Naive thymus-derived CD4-positive, alpha-beta T cell (primary cell): ENCODE results near the gene UVRAG. TPM values are rescaled to one million over a fixed set of nuclear protein-coding genes. Genes with fewer than 3 reads are reported as not detected.

Source experiments
- ATAC-seq: fragments of 150-1000 bp; cut with Tn5 transposase; 2 replicates; pipeline ENCODE4 v1.10.0; 2021; ENCODE audit warnings: mild to moderate bottlenecking, moderate library complexity
- CTCF ChIA-PET: fragments of 350-600 bp; sonication (Branson Sonifier 250); formaldehyde crosslinking; loops from one replicate; lab custom pipeline; 2021; ENCODE audit warnings: antibody characterized with exemption; lab: Charles Lee
- POLR2A ChIA-PET: fragments of 350-600 bp; sonication (Branson Sonifier 250); formaldehyde crosslinking; loops from one replicate; lab custom pipeline; 2021; ENCODE audit warnings: antibody characterized with exemption, inconsistent platforms; lab: Charles Lee
- DNase-seq, 9 donors: peaks; one replicate each; pipeline versions ENCODE4 v3.0.0 to v3.0.0-alpha.2; 2020 to 2022; ENCODE audit warnings: mixed read lengths in 1 of 9
- H3K27ac ChIP-seq: one replicate; pipeline ENCODE4 v1.7.0; 2013; ENCODE audit warnings: mild to moderate bottlenecking, low read depth, low read length, moderate library complexity
- H3K27me3 ChIP-seq, 2 donors: one replicate each; pipeline ENCODE4 v1.7.0; 2013; ENCODE audit warnings: low read length in 2 of 2, mild to moderate bottlenecking in 2 of 2, moderate library complexity in 2 of 2; ENCODE audit not compliant: control insufficient read depth in 2 of 2, insufficient read depth in 2 of 2
- H3K36me3 ChIP-seq, 3 experiments: 1 replicate in 2 of 3; 2 replicates in 1 of 3; pipeline ENCODE4 v1.7.0; 2013; ENCODE audit warnings: low read length in 3 of 3, mild to moderate bottlenecking in 3 of 3, moderate library complexity in 1 of 3; ENCODE audit not compliant: insufficient read depth in 3 of 3, control insufficient read depth in 2 of 3
- H3K4me1 ChIP-seq, 2 donors: one replicate each; pipeline ENCODE4 v1.7.0; 2013; ENCODE audit warnings: low read length in 2 of 2, mild to moderate bottlenecking in 2 of 2, moderate library complexity in 1 of 2; ENCODE audit not compliant: control insufficient read depth in 2 of 2, insufficient read depth in 2 of 2
- H3K4me3 ChIP-seq: 2 replicates; pipeline ENCODE4 v1.7.0; 2013; ENCODE audit warnings: mild to moderate bottlenecking, low read length
- H3K9me3 ChIP-seq, 3 experiments: 1 replicate in 2 of 3; 2 replicates in 1 of 3; pipeline ENCODE4 v1.7.0; 2013; ENCODE audit warnings: low read length in 3 of 3; ENCODE audit not compliant: control insufficient read depth in 2 of 3
- H3K27ac Mint-ChIP-seq, 9 donors: one replicate each; pipeline ENCODE4 v1.8.0; 2020 to 2022; ENCODE audit warnings: mixed read lengths in 9 of 9, mild to moderate bottlenecking in 8 of 9, moderate library complexity in 5 of 9, inconsistent platforms in 2 of 9
- H3K27me3 Mint-ChIP-seq, 5 donors: one replicate each; pipeline ENCODE4 v1.8.0; 2021 to 2022; ENCODE audit warnings: mixed read lengths in 5 of 5, mild to moderate bottlenecking in 1 of 5
- H3K36me3 Mint-ChIP-seq, 5 donors: one replicate each; pipeline ENCODE4 v1.8.0; 2020 to 2022; ENCODE audit warnings: mixed read lengths in 5 of 5, mild to moderate bottlenecking in 3 of 5, inconsistent platforms in 1 of 5
- H3K4me1 Mint-ChIP-seq, 7 donors: one replicate each; pipeline ENCODE4 v1.8.0; 2020 to 2022; ENCODE audit warnings: mixed read lengths in 7 of 7, mild to moderate bottlenecking in 3 of 7, inconsistent platforms in 1 of 7
- H3K4me3 Mint-ChIP-seq, 10 donors: one replicate each; pipeline ENCODE4 v1.8.0; 2020 to 2022; ENCODE audit warnings: mild to moderate bottlenecking in 10 of 10, mixed read lengths in 10 of 10, moderate library complexity in 6 of 10, inconsistent platforms in 2 of 10
- H3K9me3 Mint-ChIP-seq, 11 donors: one replicate each; pipeline ENCODE4 v1.8.0; 2020 to 2022; ENCODE audit warnings: mixed read lengths in 11 of 11, mild to moderate bottlenecking in 4 of 11, inconsistent platforms in 1 of 11, moderate library complexity in 1 of 11
- intact Hi-C, 2 donors: fragments of 100-400 bp; cut with micrococcal nuclease; formaldehyde crosslinking; loops; one replicate each; pipeline ENCODE4 v1.15.1; 2023
- polyA plus RNA-seq, 2 donors: library from polyadenylated mRNA; unstranded; fragments of 300-500 nt; fragmentation: Illumina TruSeq; gene quantifications; one replicate each; pipeline ENCODE4 v1.2.3, GENCODE V29; 2021
- total RNA-seq, 6 experiments: library from RNA in 5 of 6; stranded (reverse) in 5 of 6; gene quantifications; 1 replicate in 5 of 6; 2 replicates in 1 of 6; pipeline ENCODE4 v1.2.3 and lab custom pipeline; 2021 to 2026

The UVRAG gene
- total and polyA plus RNA-seq, 7 experiments from 2014 or later, result 12.3 to 46.1 (median 24.6) TPM

GRCh38 chr11:76143274-76143673 lies 328.3 kb downstream of the UVRAG start:
- no peak overlapping the region for H3K27ac ChIP-seq
- no peaks in the 10 kb centered on the region for H3K27me3 Mint-ChIP-seq
- no peaks in the 10 kb centered on the region for H3K4me1 ChIP-seq
- no peaks in the 10 kb centered on the region for H3K9me3 ChIP-seq
- POLR2A ChIA-PET, result no interaction called here
- H3K36me3 Mint-ChIP-seq, result peaks cover 2 to 26% (median 3%) of the 10 kb centered on the region in 5 donors
- ATAC-seq (no peak), DNase-seq (no peak)
- peaks cover 0 to 2% (median 0%) of the 10 kb centered on the region in 7 donors for H3K4me1 Mint-ChIP-seq
- H3K4me3 Mint-ChIP-seq, result no peak overlapping the region
- H3K36me3 ChIP-seq, result peaks cover 0 to 21% (median 0%) of the 10 kb centered on the region in 3 experiments
- no peak overlapping the region for H3K4me3 ChIP-seq
- CTCF ChIA-PET, result interaction anchor here (1.0 to 1.2 kb wide), 2 partner anchors 9 kb away, joined by 3 to 7 read pairs; no protein-coding TSS in a partner anchor
- H3K27ac Mint-ChIP-seq, result no peak overlapping the region
- intact Hi-C loops, result no loop called here
- no peaks in the 10 kb centered on the region for H3K27me3 ChIP-seq
- peaks cover 0 to 2% (median 0%) of the 10 kb centered on the region in 11 donors for H3K9me3 Mint-ChIP-seq

DNA sequence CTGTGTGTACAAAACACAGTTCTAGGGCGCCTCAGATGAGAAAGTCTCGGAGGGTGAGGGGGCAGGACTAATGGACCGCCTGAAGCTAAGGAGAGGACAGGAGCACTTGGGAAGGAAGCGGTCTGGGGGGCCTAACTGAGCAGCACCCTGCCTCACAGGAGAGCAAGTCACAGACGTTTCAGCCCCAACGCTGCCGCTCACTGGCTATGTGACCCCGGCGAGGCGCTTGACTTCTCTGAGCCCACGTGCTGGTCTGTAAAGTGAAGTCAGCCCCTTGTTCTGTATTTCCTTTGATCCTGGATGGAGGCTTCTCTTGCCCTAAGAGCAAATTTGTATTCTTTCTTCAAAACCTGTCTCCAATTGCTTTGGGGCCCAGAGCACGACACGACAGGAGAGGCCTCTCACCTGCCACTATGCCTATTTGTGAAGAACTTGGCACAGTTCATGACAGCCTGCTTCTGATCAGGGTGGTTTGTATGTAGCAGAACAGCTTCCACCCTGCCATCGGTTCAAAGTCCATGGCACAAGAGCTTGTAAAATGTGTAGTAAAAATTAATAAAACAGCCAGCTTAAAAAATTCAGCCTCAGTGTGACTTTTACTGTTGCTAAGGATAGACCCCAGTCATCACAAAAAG lies 332.2 kb downstream of the UVRAG start:
- Mint-ChIP-seq H3K27me3 (peaks cover 0 to 7% (median 0%) of the 10 kb centered on the region in 5 donors), H3K27ac (no peak overlapping the region), H3K9me3 (peaks cover 0 to 2% (median 0%) of the 10 kb centered on the region in 11 donors), H3K36me3 (peaks cover 0 to 8% (median 3%) of the 10 kb centered on the region in 5 donors), H3K4me3 (no peak overlapping the region), H3K4me1 (peaks cover 4 to 11% (median 8%) of the 10 kb centered on the region in 7 donors)
- Histone ChIP-seq H3K36me3 (peaks cover 0 to 5% (median 0%) of the 10 kb centered on the region in 3 experiments), H3K4me1 (peaks cover 0 to 6% of the 10 kb centered on the region in 2 donors), H3K27me3 (no peaks in the 10 kb centered on the region), H3K27ac (no peak overlapping the region), H3K9me3 (no peaks in the 10 kb centered on the region), H3K4me3 (no peak overlapping the region)
- no peak for DNase-seq
- intact Hi-C loops, result no loop called here
- ATAC-seq, result no peak
- CTCF ChIA-PET, result interaction anchor here (0.7 kb wide), 1 partner anchor 250 kb away, joined by 3 read pairs; no protein-coding TSS in a partner anchor
- POLR2A ChIA-PET, result interaction anchor here (0.5 to 0.7 kb wide), 2 partner anchors 106 to 252 kb away, joined by 3 read pairs; no protein-coding TSS in a partner anchor

- no peaks in the 10 kb centered on the region for H3K27me3 ChIP-seq
- Mint-ChIP-seq H3K9me3 (peaks cover 0 to 2% (median 0%) of the 10 kb centered on the region in 11 donors), H3K4me1 (peaks cover 12 to 21% (median 18%) of the 10 kb centered on the region in 7 donors), H3K4me3 (no peak overlapping the region), H3K27ac (no peak overlapping the region), H3K36me3 (peaks cover 0 to 3% (median 0%) of the 10 kb centered on the region in 5 donors), H3K27me3 (peaks cover 4 to 14% (median 7%) of the 10 kb centered on the region in 5 donors)
- CTCF ChIA-PET, result no interaction called here
- POLR2A ChIA-PET, result no interaction called here
- peaks cover 0 to 16% of the 10 kb centered on the region in 2 donors for H3K4me1 ChIP-seq
- intact Hi-C loops, result no loop called here
- H3K9me3 ChIP-seq, result no peaks in the 10 kb centered on the region
- H3K36me3 ChIP-seq, result no peaks in the 10 kb centered on the region
- ATAC-seq (no peak), DNase-seq (no peak)
- H3K4me3 ChIP-seq, result no peak overlapping the region
- no peak overlapping the region for H3K27ac ChIP-seq
Measured at GRCh38 chr11:76148231-76148630, 333.2 kb downstream of the UVRAG start.

GRCh38 chr11:76148941-76149613 lies 334.1 kb downstream of the UVRAG start:
- Histone ChIP-seq H3K36me3 (no peaks in the 10 kb centered on the region), H3K9me3 (no peaks in the 10 kb centered on the region), H3K27me3 (no peaks in the 10 kb centered on the region), H3K27ac (no peak overlapping the region), H3K4me1 (peaks cover 0 to 24% of the 10 kb centered on the region in 2 donors), H3K4me3 (no peak overlapping the region)
- Mint-ChIP-seq H3K36me3 (peaks cover 0 to 3% (median 0%) of the 10 kb centered on the region in 5 donors), H3K9me3 (peaks cover 0 to 2% (median 0%) of the 10 kb centered on the region in 11 donors), H3K27ac (no peak overlapping the region), H3K4me3 (no peak overlapping the region), H3K27me3 (peaks cover 4 to 20% (median 10%) of the 10 kb centered on the region in 5 donors), H3K4me1 (peaks cover 16 to 25% (median 21%) of the 10 kb centered on the region in 7 donors)
- DNase-seq (no peak), ATAC-seq (no peak)
- intact Hi-C loops, result no loop called here
- ChIA-PET POLR2A (no interaction called here), CTCF (no interaction called here)

GRCh38 chr11:76149713-76150112 lies 334.7 kb downstream of the UVRAG start:
- intact Hi-C loops, result no loop called here
- DNase-seq (no peak), ATAC-seq (no peak)
- peaks cover 16 to 25% (median 21%) of the 10 kb centered on the region in 7 donors for H3K4me1 Mint-ChIP-seq
- ChIA-PET POLR2A (no interaction called here), CTCF (interaction anchor here (0.6 kb wide), 1 partner anchor 17 kb away, joined by 3 read pairs; no protein-coding TSS in a partner anchor)
- no peaks in the 10 kb centered on the region for H3K27me3 ChIP-seq
- H3K9me3 ChIP-seq, result no peaks in the 10 kb centered on the region
- H3K4me1 ChIP-seq, result peaks cover 0 to 27% of the 10 kb centered on the region in 2 donors
- peaks cover 4 to 20% (median 10%) of the 10 kb centered on the region in 5 donors for H3K27me3 Mint-ChIP-seq
- no peaks in the 10 kb centered on the region for H3K36me3 ChIP-seq
- H3K9me3 Mint-ChIP-seq, result peaks cover 0 to 2% (median 0%) of the 10 kb centered on the region in 11 donors
- H3K36me3 Mint-ChIP-seq, result peaks cover 0 to 3% (median 0%) of the 10 kb centered on the region in 5 donors
- no peak overlapping the region for H3K27ac ChIP-seq
- no peak overlapping the region for H3K27ac Mint-ChIP-seq
- H3K4me3 ChIP-seq, result no peak overlapping the region
- no peak overlapping the region for H3K4me3 Mint-ChIP-seq

- H3K4me1 Mint-ChIP-seq, result peaks cover 16 to 25% (median 21%) of the 10 kb centered on the region in 7 donors
- Histone ChIP-seq H3K27me3 (no peaks in the 10 kb centered on the region), H3K4me1 (peaks cover 0 to 27% of the 10 kb centered on the region in 2 donors), H3K4me3 (no peak overlapping the region), H3K36me3 (no peaks in the 10 kb centered on the region), H3K9me3 (no peaks in the 10 kb centered on the region), H3K27ac (no peak overlapping the region)
- intact Hi-C loops, result no loop called here
- peaks cover 0 to 3% (median 0%) of the 10 kb centered on the region in 5 donors for H3K36me3 Mint-ChIP-seq
- peaks cover 0 to 2% (median 0%) of the 10 kb centered on the region in 11 donors for H3K9me3 Mint-ChIP-seq
- H3K27ac Mint-ChIP-seq, result no peak overlapping the region
- ATAC-seq (no peak), DNase-seq (no peak)
- no peak overlapping the region for H3K4me3 Mint-ChIP-seq
- ChIA-PET CTCF (interaction anchor here (0.6 kb wide), 1 partner anchor 18 kb away, joined by 3 read pairs; no protein-coding TSS in a partner anchor), POLR2A (no interaction called here)
- H3K27me3 Mint-ChIP-seq, result peaks cover 4 to 20% (median 10%) of the 10 kb centered on the region in 5 donors
Measured at GRCh38 chr11:76150141-76150540, 335.1 kb downstream of the UVRAG start.
